Measurements from ENCODE around the gene CCL26.
A peak's percentile ranks its signal among the peaks of the same experiment; 100 is the strongest.
"Not testable (repeated sequence)": the region's sequence is repeated elsewhere in the genome, so short reads cannot be mapped to it uniquely, and the experiment has no call there.

CCL26 gene

GRCh38 chr7:75738975-75739795 is 32.8 kb downstream of the CCL26 start:
- DNase-seq (ENCODE audit: low read depth, low spot score), result peak; percentile 100

- DNase-seq (ENCODE audit: low read depth, low spot score), result no peak
Observed at GRCh38 chr7:75738604-75738974, 33.4 kb downstream of the CCL26 start, which contains the start of gene HIP1. Gene HIP1 (minus strand): TSS chr7:75738941. CDS start chr7:75738920, 21 bp downstream.

GRCh38 chr7:75737856-75738603 is 34.0 kb downstream of the CCL26 start:
- no peak for DNase-seq (ENCODE audit: low read depth, low spot score)

GRCh38 chr7:75735581-75736350 is 36.2 kb downstream of the CCL26 start:
- DNase-seq (ENCODE audit: low read depth, low spot score), result no peak

- DNase-seq (ENCODE audit: low read depth, low spot score), result no peak
Observed at GRCh38 chr7:75734586-75735458, 37.2 kb downstream of the CCL26 start.

- no peak for DNase-seq (ENCODE audit: low read depth, low spot score)
Observed at GRCh38 chr7:75732764-75733630, 39.0 kb downstream of the CCL26 start.

GRCh38 chr7:75732016-75732521 is 39.9 kb downstream of the CCL26 start:
- DNase-seq (ENCODE audit: low read depth, low spot score), result no peak

GRCh38 chr7:75729851-75730274 is 42.1 kb downstream of the CCL26 start:
- DNase-seq (ENCODE audit: low read depth, low spot score), result no peak

GRCh38 chr7:75727881-75728593 is 44.0 kb downstream of the CCL26 start:
- DNase-seq (ENCODE audit: low read depth, low spot score), result no peak

GRCh38 chr7:75727351-75727750 is 44.7 kb downstream of the CCL26 start:
- DNase-seq (ENCODE audit: low read depth, low spot score), result not testable (repeated sequence)

GRCh38 chr7:75725306-75725705 is 46.7 kb downstream of the CCL26 start:
- no peak for DNase-seq (ENCODE audit: low read depth, low spot score)

GRCh38 chr7:75723444-75723843 is 48.6 kb downstream of the CCL26 start:
- DNase-seq (ENCODE audit: low read depth, low spot score), result no peak

- DNase-seq (ENCODE audit: low read depth, low spot score), result no peak
Observed at GRCh38 chr7:75722373-75722772, 49.6 kb downstream of the CCL26 start.

GRCh38 chr7:75721922-75722321 is 50.1 kb downstream of the CCL26 start:
- not testable (repeated sequence) for DNase-seq (ENCODE audit: low read depth, low spot score)

GRCh38 chr7:75721426-75721825 is 50.6 kb downstream of the CCL26 start:
- no peak for DNase-seq (ENCODE audit: low read depth, low spot score)

- DNase-seq (ENCODE audit: low read depth, low spot score), result no peak
Observed at GRCh38 chr7:75719626-75720025, 52.4 kb downstream of the CCL26 start.

All from activated naive CD8-positive, alpha-beta T cell treated with anti-CD3 and anti-CD28 coated beads, Interleukin-2, amount 50 U/mL, for 16 hours (primary cell).